ENCODE results near the gene RYR1. TPM values are rescaled to one million over a fixed set of nuclear protein-coding genes. Genes with fewer than 3 reads are reported as not detected.

RYR1 gene
- total RNA-seq, 2 experiments from 2014 or later, result 0.20 to 1.2 TPM

DNA sequence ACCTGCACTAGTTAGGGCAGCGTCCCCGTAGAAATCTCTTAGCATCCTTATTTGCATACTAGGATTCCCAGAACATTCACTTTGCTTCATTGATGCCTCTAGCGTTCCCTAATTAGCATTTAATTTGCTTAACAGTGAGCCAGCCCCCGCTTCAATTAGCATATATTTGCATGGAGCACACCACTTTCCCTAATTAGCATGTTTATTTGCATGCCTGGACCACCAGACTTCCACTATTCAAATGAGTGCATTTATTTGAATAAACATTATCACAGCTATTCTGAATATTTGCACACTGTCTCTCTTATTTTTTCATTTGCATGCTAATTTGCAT is 69.6 kb downstream of the RYR1 start:
- Histone ChIP-seq H3K9me3 (ENCODE audit: control insufficient read depth in 1 of 2, insufficient read depth in 1 of 2, low read length in 2 of 2) (peaks cover 0 to 5% of the 10 kb centered on the region in 2 experiments), H3K4me1 (ENCODE audit: insufficient read depth, low read length) (peaks cover 6% of the 10 kb centered on the region), H3K4me3 (ENCODE audit: low read length) (no peak overlapping the region), H3K27ac (ENCODE audit: low read depth in 1 of 2, low read length in 2 of 2) (no peak overlapping the region), H3K27me3 (ENCODE audit: control insufficient read depth in 1 of 2, insufficient read depth in 2 of 2, low read length in 2 of 2) (no peaks in the 10 kb centered on the region), H3K36me3 (ENCODE audit: insufficient read depth, low read length) (no peaks in the 10 kb centered on the region)
- H3K27me3 Mint-ChIP-seq, result no peaks in the 10 kb centered on the region
- no peak overlapping the region for H3K4me3 Mint-ChIP-seq
- TF ChIP-seq, protein P1, sequence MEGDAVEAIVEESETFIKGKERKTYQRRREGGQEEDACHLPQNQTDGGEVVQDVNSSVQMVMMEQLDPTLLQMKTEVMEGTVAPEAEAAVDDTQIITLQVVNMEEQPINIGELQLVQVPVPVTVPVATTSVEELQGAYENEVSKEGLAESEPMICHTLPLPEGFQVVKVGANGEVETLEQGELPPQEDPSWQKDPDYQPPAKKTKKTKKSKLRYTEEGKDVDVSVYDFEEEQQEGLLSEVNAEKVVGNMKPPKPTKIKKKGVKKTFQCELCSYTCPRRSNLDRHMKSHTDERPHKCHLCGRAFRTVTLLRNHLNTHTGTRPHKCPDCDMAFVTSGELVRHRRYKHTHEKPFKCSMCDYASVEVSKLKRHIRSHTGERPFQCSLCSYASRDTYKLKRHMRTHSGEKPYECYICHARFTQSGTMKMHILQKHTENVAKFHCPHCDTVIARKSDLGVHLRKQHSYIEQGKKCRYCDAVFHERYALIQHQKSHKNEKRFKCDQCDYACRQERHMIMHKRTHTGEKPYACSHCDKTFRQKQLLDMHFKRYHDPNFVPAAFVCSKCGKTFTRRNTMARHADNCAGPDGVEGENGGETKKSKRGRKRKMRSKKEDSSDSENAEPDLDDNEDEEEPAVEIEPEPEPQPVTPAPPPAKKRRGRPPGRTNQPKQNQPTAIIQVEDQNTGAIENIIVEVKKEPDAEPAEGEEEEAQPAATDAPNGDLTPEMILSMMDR (IDR thresholded peaks at IDR 0.05), result no peak
- no peaks in the 10 kb centered on the region for H3K9me3 Mint-ChIP-seq
- ATAC-seq (ENCODE audit: poor library complexity) (no peak), DNase-seq (no peak)
- H3K27ac Mint-ChIP-seq, result no peak overlapping the region
- peaks cover 11% of the 10 kb centered on the region for H3K4me1 Mint-ChIP-seq (ENCODE audit: low read depth)
- CTCF ChIA-PET, result no interaction called here
- POLR2A ChIA-PET, result no interaction called here
- no peaks in the 10 kb centered on the region for H3K36me3 Mint-ChIP-seq (ENCODE audit: low read depth)
- intact Hi-C loops (cut with DNase I, micrococcal nuclease), result no loop called here

DNA sequence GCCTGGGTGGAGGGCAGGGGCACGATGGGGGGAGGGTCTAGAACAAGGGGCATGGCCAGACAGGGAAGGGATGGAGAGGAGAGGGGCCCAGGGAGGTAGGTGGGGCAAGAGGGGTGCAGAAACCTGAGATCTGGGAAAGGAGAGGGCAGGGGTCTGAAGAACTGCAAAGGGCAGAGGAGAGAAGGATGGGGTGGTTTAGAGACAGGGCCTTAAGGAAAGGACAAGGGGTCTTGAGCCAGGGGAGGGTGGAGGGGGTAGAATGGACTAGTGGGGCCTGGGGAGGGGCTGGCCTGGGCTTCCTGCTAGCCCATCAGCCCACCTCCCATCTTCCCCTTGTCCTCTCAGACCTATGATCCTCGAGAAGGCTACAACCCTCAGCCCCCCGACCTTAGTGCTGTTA is 72.5 kb downstream of the RYR1 start:
- TF ChIP-seq, protein P1 (IDR thresholded peaks at IDR 0.05), result no peak
- ATAC-seq (ENCODE audit: poor library complexity) (no peak), DNase-seq (no peak)
- peaks cover 11% of the 10 kb centered on the region for H3K4me1 Mint-ChIP-seq (ENCODE audit: low read depth)
- Histone ChIP-seq H3K9me3 (ENCODE audit: control insufficient read depth in 1 of 2, insufficient read depth in 1 of 2, low read length in 2 of 2) (peaks cover 0 to 5% of the 10 kb centered on the region in 2 experiments), H3K36me3 (ENCODE audit: insufficient read depth, low read length) (no peaks in the 10 kb centered on the region), H3K27ac (ENCODE audit: low read depth in 1 of 2, low read length in 2 of 2) (no peak overlapping the region), H3K4me3 (ENCODE audit: low read length) (no peak overlapping the region), H3K27me3 (ENCODE audit: control insufficient read depth in 1 of 2, insufficient read depth in 2 of 2, low read length in 2 of 2) (no peaks in the 10 kb centered on the region), H3K4me1 (ENCODE audit: insufficient read depth, low read length) (peaks cover 6% of the 10 kb centered on the region)
- H3K4me3 Mint-ChIP-seq, result no peak overlapping the region
- H3K27ac Mint-ChIP-seq, result no peak overlapping the region
- no peaks in the 10 kb centered on the region for H3K27me3 Mint-ChIP-seq
- CTCF ChIA-PET, result no interaction called here
- intact Hi-C loops (cut with DNase I, micrococcal nuclease), result no loop called here
- POLR2A ChIA-PET, result no interaction called here
- no peaks in the 10 kb centered on the region for H3K36me3 Mint-ChIP-seq (ENCODE audit: low read depth)
- no peaks in the 10 kb centered on the region for H3K9me3 Mint-ChIP-seq

DNA sequence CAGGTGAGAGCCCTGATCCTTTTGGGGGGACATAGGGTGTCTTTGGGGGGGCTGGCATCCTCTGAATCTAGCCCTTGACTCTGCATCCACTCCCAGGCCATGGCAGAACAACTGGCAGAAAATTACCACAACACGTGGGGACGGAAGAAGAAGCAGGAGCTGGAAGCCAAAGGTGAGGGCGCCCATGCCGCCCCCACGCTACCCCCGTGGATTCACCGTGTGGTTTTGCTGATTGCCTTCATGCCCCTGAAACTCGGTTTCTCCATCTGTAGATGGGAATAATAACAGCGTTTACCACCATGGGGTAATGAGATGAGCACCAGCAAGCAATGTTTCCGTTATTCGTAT is 72.9 kb downstream of the RYR1 start:
- H3K27me3 Mint-ChIP-seq, result no peaks in the 10 kb centered on the region
- ChIA-PET POLR2A (interaction anchor here (0.8 to 1.2 kb wide), 2 partner anchors 104 to 141 kb away, joined by 4 to 5 read pairs; partner anchors contain the start of genes ACTN4 and FAM98C), CTCF (no interaction called here)
- peaks cover 0 to 5% of the 10 kb centered on the region in 2 experiments for H3K9me3 ChIP-seq (ENCODE audit: control insufficient read depth in 1 of 2, insufficient read depth in 1 of 2, low read length in 2 of 2)
- no peaks in the 10 kb centered on the region for H3K27me3 ChIP-seq (ENCODE audit: control insufficient read depth in 1 of 2, insufficient read depth in 2 of 2, low read length in 2 of 2)
- ATAC-seq (ENCODE audit: poor library complexity) (no peak), DNase-seq (no peak)
- TF ChIP-seq, protein P1 (IDR thresholded peaks at IDR 0.05), result no peak
- H3K36me3 Mint-ChIP-seq (ENCODE audit: low read depth), result no peaks in the 10 kb centered on the region
- H3K27ac Mint-ChIP-seq, result no peak overlapping the region
- H3K4me1 Mint-ChIP-seq (ENCODE audit: low read depth), result peaks cover 11% of the 10 kb centered on the region
- H3K4me1 ChIP-seq (ENCODE audit: insufficient read depth, low read length), result peaks cover 6% of the 10 kb centered on the region
- H3K9me3 Mint-ChIP-seq, result no peaks in the 10 kb centered on the region
- intact Hi-C loops (cut with DNase I, micrococcal nuclease), result no loop called here
- H3K36me3 ChIP-seq (ENCODE audit: insufficient read depth, low read length), result no peaks in the 10 kb centered on the region
- H3K4me3 Mint-ChIP-seq, result no peak overlapping the region
- H3K27ac ChIP-seq (ENCODE audit: low read depth in 1 of 2, low read length in 2 of 2), result no peak overlapping the region
- peak overlapping the region; percentile 7 for H3K4me3 ChIP-seq (ENCODE audit: low read length)

All from CD4-positive, alpha-beta T cell (primary cell).